OCI-M1 (cell line): ENCODE measurements around the gene NEGR1.

Experiments used
- DNase-seq: peaks from one replicate; lab custom pipeline; 2025; lab: John Stamatoyannopoulos, UW

The NEGR1 gene

GRCh38 chr1:71463144-71463543 lies 819.2 kb downstream of the NEGR1 start:
- no peak for DNase-seq

GRCh38 chr1:71462247-71462646 lies 820.1 kb downstream of the NEGR1 start:
- DNase-seq: no peak

GRCh38 chr1:71461416-71461815 lies 820.9 kb downstream of the NEGR1 start:
- no peak for DNase-seq

- peak; percentile 35 for DNase-seq
Observed at GRCh38 chr1:71448444-71448843, 833.9 kb downstream of the NEGR1 start.

DNA sequence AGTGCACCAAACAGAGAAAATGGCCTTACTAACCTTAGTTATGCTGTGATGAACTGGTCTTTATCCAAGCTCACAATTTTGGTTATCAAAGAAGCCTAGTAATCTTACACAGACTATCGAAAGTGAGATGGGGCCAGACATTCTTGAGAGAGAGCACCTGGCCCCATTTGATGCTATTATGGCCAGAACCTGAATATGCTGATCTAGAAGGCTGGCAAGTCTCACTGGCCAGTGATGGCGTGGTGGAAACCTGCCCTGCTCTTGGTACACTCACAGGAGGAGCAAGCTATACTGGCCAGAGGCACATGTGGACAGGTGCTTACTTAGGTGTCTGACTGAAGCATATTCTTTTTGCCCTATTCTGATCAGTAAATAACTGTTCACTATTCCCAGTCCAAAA lies 843.7 kb downstream of the NEGR1 start:
- no peak for DNase-seq

GRCh38 chr1:71435951-71436350 lies 846.4 kb downstream of the NEGR1 start:
- no peak for DNase-seq

DNA sequence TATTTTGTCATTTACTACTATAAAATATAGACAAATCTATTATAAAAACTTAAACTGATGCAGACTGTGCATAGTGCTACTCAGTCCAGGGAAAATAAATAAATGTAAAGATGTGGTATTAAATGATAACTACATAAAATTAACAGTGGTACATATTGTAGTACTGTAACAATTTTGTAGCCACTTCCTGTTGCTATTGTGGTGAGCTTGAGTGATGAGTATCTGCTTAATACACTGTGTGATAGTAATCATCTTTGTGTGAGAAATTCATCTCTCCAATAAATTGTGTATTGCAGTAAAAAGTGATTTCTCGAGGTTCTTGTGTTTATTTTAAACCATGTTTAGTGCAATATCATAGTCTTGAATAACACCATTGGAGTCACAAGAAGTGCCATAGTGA lies 848.1 kb downstream of the NEGR1 start:
- DNase-seq: no peak

- no peak for DNase-seq
Observed at GRCh38 chr1:71428029-71428428, 854.3 kb downstream of the NEGR1 start.

GRCh38 chr1:71427066-71427465 lies 855.3 kb downstream of the NEGR1 start:
- no peak for DNase-seq

- DNase-seq: no peak
Observed at GRCh38 chr1:71424536-71424935, 857.8 kb downstream of the NEGR1 start.

- DNase-seq: no peak
Observed at GRCh38 chr1:71422221-71422620, 860.1 kb downstream of the NEGR1 start.

- DNase-seq: no peak
Observed at GRCh38 chr1:71417421-71417820, 864.9 kb downstream of the NEGR1 start.

- DNase-seq: peak; percentile 91
Observed at GRCh38 chr1:71414179-71414578, 868.2 kb downstream of the NEGR1 start.

DNA sequence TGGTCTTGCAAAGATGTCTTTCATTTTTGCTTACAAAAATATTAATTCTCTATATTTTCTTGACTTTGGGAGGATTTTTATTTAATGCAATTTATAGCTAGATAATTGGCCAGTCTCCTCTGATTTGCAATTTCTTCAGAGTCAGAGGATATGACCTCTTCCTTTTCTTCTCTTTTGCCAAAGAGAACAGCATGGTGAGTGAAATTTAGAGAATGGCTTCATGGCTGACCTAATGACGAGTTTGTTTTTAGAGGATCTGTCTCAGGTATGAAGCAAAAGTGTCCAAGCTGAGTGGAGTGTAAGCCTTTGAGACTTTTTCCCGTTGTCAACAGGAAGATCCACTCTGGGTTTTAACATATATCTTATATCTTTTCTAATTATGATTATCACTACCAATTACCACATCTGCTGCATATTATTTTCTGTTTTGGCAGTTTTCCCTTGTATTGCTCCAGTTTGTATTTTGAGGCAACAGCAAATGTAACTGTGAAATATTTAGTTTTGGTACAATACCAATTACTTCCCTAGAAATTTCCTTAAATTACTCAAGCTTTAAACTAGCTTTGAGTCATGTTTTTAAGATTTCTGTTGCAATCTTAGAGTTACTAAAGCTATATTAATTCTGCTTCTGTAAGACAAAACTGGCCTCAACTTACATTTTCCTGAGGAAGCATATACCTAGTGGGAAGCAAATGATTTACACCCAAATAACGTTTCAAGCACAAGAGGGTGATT lies 868.7 kb downstream of the NEGR1 start:
- peak; percentile 36 for DNase-seq

- DNase-seq: no peak
Observed at GRCh38 chr1:71400050-71400449, 882.3 kb downstream of the NEGR1 start.

- no peak for DNase-seq
Observed at GRCh38 chr1:71399594-71399993, 882.7 kb downstream of the NEGR1 start.

DNA sequence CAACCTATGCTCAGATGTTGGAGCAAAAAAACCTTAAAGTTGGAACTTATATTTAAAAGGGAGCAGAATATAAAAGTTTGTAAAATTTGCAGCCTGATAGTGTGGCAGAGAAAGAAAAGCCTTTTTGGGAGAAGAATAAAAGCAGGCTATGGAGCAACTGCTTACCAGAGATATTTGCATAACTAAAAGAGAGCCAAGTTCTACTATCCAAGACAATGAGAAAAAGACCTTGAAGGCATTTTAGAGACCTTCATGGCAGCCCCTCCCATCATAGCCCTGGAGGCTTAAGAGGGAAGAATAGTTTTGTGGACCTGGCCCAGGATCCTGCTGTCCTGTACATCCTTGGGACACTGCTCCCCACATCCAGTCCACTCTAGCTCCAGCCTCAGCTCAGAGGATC lies 889.0 kb downstream of the NEGR1 start:
- DNase-seq: no peak

- peak; percentile 2 for DNase-seq
Observed at GRCh38 chr1:71390518-71390917, 891.8 kb downstream of the NEGR1 start.

GRCh38 chr1:71377886-71378285 lies 904.5 kb downstream of the NEGR1 start:
- DNase-seq: peak; percentile 74

DNA sequence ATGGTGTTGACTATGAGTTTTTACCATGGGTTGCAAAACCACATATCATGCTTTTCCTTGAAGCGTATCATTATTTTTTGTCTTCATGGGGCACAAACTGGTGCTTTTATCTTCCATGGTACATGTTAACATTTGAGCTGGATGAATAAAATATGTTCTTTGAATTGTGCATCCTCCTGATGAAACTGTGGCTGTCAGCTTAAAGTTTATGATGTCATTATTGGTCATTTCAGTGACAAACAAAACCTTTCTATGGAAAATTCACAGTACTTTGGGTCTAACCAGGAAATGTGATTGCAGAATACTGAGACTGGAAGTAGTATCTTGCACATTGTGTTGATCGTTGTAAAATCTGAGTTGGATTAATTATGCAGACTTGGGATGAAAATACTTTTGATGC lies 909.8 kb downstream of the NEGR1 start:
- no peak for DNase-seq

- DNase-seq: no peak
Observed at GRCh38 chr1:71371581-71371980, 910.8 kb downstream of the NEGR1 start.

DNA sequence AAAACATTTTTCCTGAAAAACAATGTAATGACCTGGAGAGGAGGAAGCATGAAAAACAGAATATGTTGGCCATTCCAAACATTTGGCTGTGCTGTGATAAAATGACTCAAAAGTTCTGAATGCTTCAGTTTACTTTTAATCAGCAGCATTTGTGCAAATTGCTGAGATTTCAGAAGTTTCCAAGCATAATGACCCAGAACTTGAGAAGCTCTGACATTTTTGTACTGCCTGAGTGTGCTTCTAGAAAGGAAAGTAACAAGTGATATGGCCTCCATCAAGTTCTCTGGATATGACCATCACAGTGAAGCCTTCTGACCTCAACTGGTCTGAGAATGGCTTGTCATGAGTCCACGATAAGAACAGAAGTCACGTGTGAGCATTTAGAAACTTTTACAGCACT lies 918.1 kb downstream of the NEGR1 start:
- no peak for DNase-seq

DNA sequence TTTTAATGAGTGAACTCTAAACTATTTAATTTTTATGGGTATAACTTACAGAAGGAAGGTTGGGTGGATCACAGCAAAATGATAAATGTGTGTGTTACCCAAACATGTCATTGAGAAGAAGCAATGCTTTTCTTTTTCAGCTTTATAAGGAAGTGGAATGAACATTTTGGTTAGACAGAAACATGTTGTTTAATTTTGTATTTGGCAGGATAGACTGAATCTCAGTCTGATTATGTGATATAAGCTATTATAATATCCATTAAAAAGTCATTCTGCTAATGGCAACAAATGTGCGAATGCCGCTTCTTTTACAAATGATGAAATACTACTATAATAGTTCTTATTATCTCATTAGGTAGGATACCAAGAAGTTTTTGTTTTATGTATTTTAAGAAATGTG lies 919.6 kb downstream of the NEGR1 start:
- DNase-seq: no peak

- no peak for DNase-seq
Observed at GRCh38 chr1:71362076-71362475, 920.3 kb downstream of the NEGR1 start.
